Measurements from ENCODE around the gene SLC37A3.
"Not testable (repeated sequence)": the region's sequence is repeated elsewhere in the genome, so short reads cannot be mapped to it uniquely, and the experiment has no call there.

SLC37A3 gene

GRCh38 chr7:140423501-140423900 lies 25.2 kb upstream of the SLC37A3 start:
- H3K27me3 ChIP-seq (ENCODE audit: control insufficient read depth, insufficient read depth, low read length) = no peaks in the 10 kb centered on the region
- H3K36me3 ChIP-seq (ENCODE audit: control insufficient read depth, insufficient read depth, low read length) = peaks cover 8% of the 10 kb centered on the region
- no peaks in the 10 kb centered on the region for H3K9me3 ChIP-seq (ENCODE audit: control insufficient read depth, insufficient read depth, low read length)
- H3K4me1 ChIP-seq (ENCODE audit: control insufficient read depth, insufficient read depth, low read length) = no peaks in the 10 kb centered on the region
- no peak overlapping the region for H3K4me3 ChIP-seq (ENCODE audit: low read depth, low read length)
- H3K27ac ChIP-seq (ENCODE audit: low read depth, low read length) = no peak overlapping the region
- H3K9ac ChIP-seq (ENCODE audit: low read depth, low read length) = no peak overlapping the region

- no peaks in the 10 kb centered on the region for H3K27me3 ChIP-seq (ENCODE audit: control insufficient read depth, insufficient read depth, low read length)
- H3K4me3 ChIP-seq (ENCODE audit: low read depth, low read length) = no peak overlapping the region
- H3K36me3 ChIP-seq (ENCODE audit: control insufficient read depth, insufficient read depth, low read length) = peaks cover 7% of the 10 kb centered on the region
- H3K4me1 ChIP-seq (ENCODE audit: control insufficient read depth, insufficient read depth, low read length) = no peaks in the 10 kb centered on the region
- H3K27ac ChIP-seq (ENCODE audit: low read depth, low read length) = no peak overlapping the region
- H3K9ac ChIP-seq (ENCODE audit: low read depth, low read length) = no peak overlapping the region
- H3K9me3 ChIP-seq (ENCODE audit: control insufficient read depth, insufficient read depth, low read length) = no peaks in the 10 kb centered on the region
Observed at GRCh38 chr7:140421521-140421920, 23.2 kb upstream of the SLC37A3 start.

DNA sequence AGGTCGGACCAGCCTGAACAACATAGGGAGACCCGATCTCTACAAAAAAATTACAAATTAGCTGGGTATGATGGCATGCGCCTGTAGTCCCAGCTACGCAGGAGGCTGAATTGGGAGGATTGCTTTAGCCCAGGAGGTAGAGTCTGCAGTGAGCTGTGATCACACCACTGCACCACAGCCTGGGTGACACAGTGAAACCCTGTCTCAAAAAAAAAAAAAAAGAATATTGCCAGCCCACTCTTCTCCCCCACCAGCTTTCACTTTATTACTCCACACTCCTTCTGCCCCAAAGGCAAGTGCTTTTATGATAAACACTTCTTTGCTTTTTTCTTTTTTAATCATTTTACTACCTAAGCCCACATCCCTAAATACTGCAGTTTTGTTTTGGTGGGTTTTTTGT lies 20.3 kb upstream of the SLC37A3 start:
- Histone ChIP-seq H3K4me1 (ENCODE audit: control insufficient read depth, insufficient read depth, low read length) (no peaks in the 10 kb centered on the region), H3K36me3 (ENCODE audit: control insufficient read depth, insufficient read depth, low read length) (no peaks in the 10 kb centered on the region), H3K27ac (ENCODE audit: low read depth, low read length) (no peak overlapping the region), H3K4me3 (ENCODE audit: low read depth, low read length) (no peak overlapping the region), H3K9me3 (ENCODE audit: control insufficient read depth, insufficient read depth, low read length) (no peaks in the 10 kb centered on the region), H3K27me3 (ENCODE audit: control insufficient read depth, insufficient read depth, low read length) (no peaks in the 10 kb centered on the region), H3K9ac (ENCODE audit: low read depth, low read length) (no peak overlapping the region)

DNA sequence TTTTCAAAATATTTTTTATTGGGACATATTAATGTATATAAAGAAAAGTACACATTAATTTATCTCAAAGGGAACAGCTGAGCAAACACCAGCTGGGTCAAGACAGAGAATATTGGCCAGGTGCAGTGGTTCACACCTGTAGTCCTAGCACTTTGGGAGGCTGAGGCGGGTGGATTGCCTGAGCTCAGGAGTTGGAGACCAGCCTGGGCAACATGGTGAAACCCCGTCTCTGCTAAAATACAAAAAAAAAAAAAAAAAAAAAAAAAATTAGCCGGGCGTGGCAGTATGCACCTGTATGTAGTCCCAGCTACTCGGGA lies 19.8 kb upstream of the SLC37A3 start:
- H3K4me3 ChIP-seq (ENCODE audit: low read depth, low read length); H3K9me3 ChIP-seq (ENCODE audit: control insufficient read depth, insufficient read depth, low read length); H3K27ac ChIP-seq (ENCODE audit: low read depth, low read length); H3K36me3 ChIP-seq (ENCODE audit: control insufficient read depth, insufficient read depth, low read length); H3K9ac ChIP-seq (ENCODE audit: low read depth, low read length); H3K27me3 ChIP-seq (ENCODE audit: control insufficient read depth, insufficient read depth, low read length); H3K4me1 ChIP-seq (ENCODE audit: control insufficient read depth, insufficient read depth, low read length): not testable (repeated sequence)

DNA sequence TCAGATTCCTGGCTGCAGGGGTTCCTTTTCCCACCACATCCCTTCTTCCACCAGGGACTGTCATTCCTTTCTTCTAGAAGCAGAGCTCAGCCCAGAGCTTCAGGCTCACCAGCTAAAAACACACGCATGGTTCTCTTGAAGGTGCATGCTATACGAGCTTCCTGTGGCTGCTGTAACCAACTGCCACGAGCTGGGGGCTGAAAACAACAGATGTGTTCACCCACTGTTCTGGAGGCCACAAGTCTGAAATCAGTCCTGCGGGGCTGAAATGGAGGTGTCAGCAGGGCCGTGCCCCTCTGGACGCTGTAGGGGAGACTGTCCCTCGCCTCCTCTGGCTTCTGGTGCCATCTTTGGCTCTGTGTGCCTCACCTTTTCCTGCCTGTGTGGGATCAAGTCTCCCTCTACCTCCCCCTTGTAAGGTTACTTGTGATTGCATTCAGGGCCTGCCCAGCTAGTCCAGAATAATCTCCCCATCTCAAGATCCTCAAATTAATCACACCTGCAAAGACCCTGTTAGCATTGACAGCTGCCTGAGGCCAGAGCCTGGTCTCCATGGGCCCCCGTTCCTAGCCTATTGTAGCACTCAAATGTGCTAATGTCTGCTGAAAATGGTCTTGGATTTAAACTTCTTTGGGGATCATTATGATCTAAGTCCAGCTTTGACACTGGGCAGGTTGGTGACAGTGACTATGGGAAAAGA lies 19.3 kb upstream of the SLC37A3 start:
- H3K4me1 ChIP-seq (ENCODE audit: control insufficient read depth, insufficient read depth, low read length) = no peaks in the 10 kb centered on the region
- no peak overlapping the region for H3K9ac ChIP-seq (ENCODE audit: low read depth, low read length)
- H3K27me3 ChIP-seq (ENCODE audit: control insufficient read depth, insufficient read depth, low read length) = no peaks in the 10 kb centered on the region
- no peak overlapping the region for H3K27ac ChIP-seq (ENCODE audit: low read depth, low read length)
- H3K4me3 ChIP-seq (ENCODE audit: low read depth, low read length) = no peak overlapping the region
- no peaks in the 10 kb centered on the region for H3K9me3 ChIP-seq (ENCODE audit: control insufficient read depth, insufficient read depth, low read length)
- H3K36me3 ChIP-seq (ENCODE audit: control insufficient read depth, insufficient read depth, low read length) = peaks cover 5% of the 10 kb centered on the region; the same call in 1 of the 2 replicates

- Histone ChIP-seq H3K4me3 (ENCODE audit: low read depth, low read length) (no peak overlapping the region), H3K27me3 (ENCODE audit: control insufficient read depth, insufficient read depth, low read length) (no peaks in the 10 kb centered on the region), H3K36me3 (ENCODE audit: control insufficient read depth, insufficient read depth, low read length) (peaks cover 9% of the 10 kb centered on the region), H3K9me3 (ENCODE audit: control insufficient read depth, insufficient read depth, low read length) (no peaks in the 10 kb centered on the region), H3K9ac (ENCODE audit: low read depth, low read length) (no peak overlapping the region), H3K4me1 (ENCODE audit: control insufficient read depth, insufficient read depth, low read length) (no peaks in the 10 kb centered on the region), H3K27ac (ENCODE audit: low read depth, low read length) (no peak overlapping the region)
Observed at GRCh38 chr7:140416560-140416959, 18.2 kb upstream of the SLC37A3 start.

- peaks cover 10% of the 10 kb centered on the region for H3K36me3 ChIP-seq (ENCODE audit: control insufficient read depth, insufficient read depth, low read length)
- not testable (repeated sequence) for H3K27me3 ChIP-seq (ENCODE audit: control insufficient read depth, insufficient read depth, low read length); H3K4me1 ChIP-seq (ENCODE audit: control insufficient read depth, insufficient read depth, low read length); H3K27ac ChIP-seq (ENCODE audit: low read depth, low read length); H3K9me3 ChIP-seq (ENCODE audit: control insufficient read depth, insufficient read depth, low read length); H3K9ac ChIP-seq (ENCODE audit: low read depth, low read length); H3K4me3 ChIP-seq (ENCODE audit: low read depth, low read length)
Observed at GRCh38 chr7:140415816-140416215, 17.5 kb upstream of the SLC37A3 start.

DNA sequence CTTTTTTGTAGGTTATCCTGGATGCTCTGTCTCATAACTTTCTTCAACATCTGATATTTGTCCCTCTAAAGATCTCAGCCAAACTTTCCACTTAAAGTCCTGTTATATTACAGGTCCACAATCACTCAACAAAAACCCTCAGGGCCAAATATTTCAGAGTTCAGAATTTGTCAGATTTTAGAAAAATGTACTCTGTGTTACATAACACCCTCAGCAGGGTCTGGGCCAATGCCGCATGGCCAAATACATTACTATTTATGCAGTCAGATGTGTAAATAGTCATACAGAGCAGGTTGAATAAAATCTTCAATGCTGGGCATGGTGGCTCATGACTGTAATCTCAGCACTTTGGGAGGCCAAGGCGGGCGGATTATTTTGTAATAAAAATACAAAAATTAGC lies 17.0 kb upstream of the SLC37A3 start:
- Histone ChIP-seq H3K4me1 (ENCODE audit: control insufficient read depth, insufficient read depth, low read length) (no peaks in the 10 kb centered on the region), H3K27me3 (ENCODE audit: control insufficient read depth, insufficient read depth, low read length) (no peaks in the 10 kb centered on the region), H3K27ac (ENCODE audit: low read depth, low read length) (no peak overlapping the region), H3K9me3 (ENCODE audit: control insufficient read depth, insufficient read depth, low read length) (no peaks in the 10 kb centered on the region), H3K9ac (ENCODE audit: low read depth, low read length) (no peak overlapping the region), H3K4me3 (ENCODE audit: low read depth, low read length) (no peak overlapping the region), H3K36me3 (ENCODE audit: control insufficient read depth, insufficient read depth, low read length) (peaks cover 10% of the 10 kb centered on the region)

DNA sequence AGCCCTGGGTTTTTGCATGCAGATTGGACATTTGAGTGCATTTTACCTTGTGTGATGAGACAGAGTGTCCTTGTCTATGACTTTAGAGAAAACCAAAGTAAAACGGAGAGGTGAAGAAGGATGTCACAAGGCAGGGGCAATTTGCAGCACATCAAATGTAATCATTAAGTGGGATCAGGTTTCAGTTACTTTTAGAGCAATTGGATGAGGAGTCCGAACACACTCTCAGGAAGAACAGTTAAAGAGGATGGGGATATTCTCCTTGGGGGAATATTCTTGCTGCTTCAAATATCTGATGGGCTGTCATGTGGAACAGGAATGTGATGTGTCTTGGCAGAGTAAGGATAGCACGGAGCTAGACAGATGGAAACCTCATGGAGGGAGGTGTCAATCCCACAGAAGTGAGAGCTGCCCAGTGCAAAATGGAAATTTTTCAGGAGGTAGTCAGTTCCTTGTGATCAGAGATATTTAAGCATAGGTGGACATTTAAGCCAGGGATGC lies 6.3 kb upstream of the SLC37A3 start:
- H3K36me3 ChIP-seq (ENCODE audit: control insufficient read depth, insufficient read depth, low read length) = peaks cover 4% of the 10 kb centered on the region; the same call in 1 of the 2 replicates
- no peak overlapping the region for H3K27ac ChIP-seq (ENCODE audit: low read depth, low read length)
- peak overlapping the region; percentile 52; the same call in 1 of the 2 replicates for H3K9ac ChIP-seq (ENCODE audit: low read depth, low read length)
- H3K9me3 ChIP-seq (ENCODE audit: control insufficient read depth, insufficient read depth, low read length) = no peaks in the 10 kb centered on the region
- no peaks in the 10 kb centered on the region for H3K27me3 ChIP-seq (ENCODE audit: control insufficient read depth, insufficient read depth, low read length)
- peak overlapping the region; percentile 70 for H3K4me3 ChIP-seq (ENCODE audit: low read depth, low read length)
- H3K4me1 ChIP-seq (ENCODE audit: control insufficient read depth, insufficient read depth, low read length) = peaks cover 5% of the 10 kb centered on the region

DNA sequence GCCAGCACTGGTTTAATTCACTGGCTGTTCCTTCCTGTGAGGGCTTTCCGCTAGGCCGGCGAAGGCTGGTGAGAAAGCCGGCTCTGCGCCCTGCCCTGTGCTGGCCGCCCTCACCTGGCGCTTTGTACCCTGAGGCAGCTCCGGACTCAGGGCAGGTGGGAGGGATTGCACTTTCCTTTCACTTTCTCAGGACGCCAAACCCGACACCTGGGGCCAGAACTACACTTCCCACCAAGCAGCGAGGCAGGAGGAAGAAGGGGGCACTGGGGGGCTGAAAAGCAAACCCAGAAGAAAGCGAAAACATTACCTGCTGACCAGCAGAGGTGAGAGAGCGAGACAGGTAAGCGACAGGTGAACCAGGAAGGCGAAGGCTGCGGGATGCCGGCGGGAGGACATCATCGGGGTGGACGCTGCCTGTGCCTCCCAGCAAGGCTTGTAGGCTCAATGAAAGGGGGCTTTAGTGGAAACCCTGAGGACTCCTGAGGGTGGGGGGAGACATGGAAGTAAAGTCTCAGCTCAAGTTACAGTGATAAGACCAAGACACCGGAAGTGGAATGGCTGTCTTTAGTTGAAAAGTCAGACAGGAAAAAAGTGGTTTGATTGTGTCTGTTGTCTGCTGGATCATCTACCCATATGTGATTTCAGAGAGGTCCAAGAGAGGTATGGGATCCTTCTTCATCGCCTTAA lies 5.7 kb upstream of the SLC37A3 start, which contains the start of gene RAB19:
Gene RAB19, plus strand, starts transcription at position 181 of the 687 bp plus-strand sequence. CDS start 3,589 bp downstream, outside the sequence.
- H3K9me3 ChIP-seq (ENCODE audit: control insufficient read depth, insufficient read depth, low read length) = no peaks in the 10 kb centered on the region
- H3K9ac ChIP-seq (ENCODE audit: low read depth, low read length) = peak within 1 kb of the TSS; percentile 52
- H3K27ac ChIP-seq (ENCODE audit: low read depth, low read length) = peak within 1 kb of the TSS; percentile 7
- peaks cover 4% of the 10 kb centered on the region; the same call in 1 of the 2 replicates for H3K36me3 ChIP-seq (ENCODE audit: control insufficient read depth, insufficient read depth, low read length)
- peak within 1 kb of the TSS; percentile 70 for H3K4me3 ChIP-seq (ENCODE audit: low read depth, low read length)
- H3K27me3 ChIP-seq (ENCODE audit: control insufficient read depth, insufficient read depth, low read length) = no peaks in the 10 kb centered on the region
- H3K4me1 ChIP-seq (ENCODE audit: control insufficient read depth, insufficient read depth, low read length) = peaks cover 5% of the 10 kb centered on the region

DNA sequence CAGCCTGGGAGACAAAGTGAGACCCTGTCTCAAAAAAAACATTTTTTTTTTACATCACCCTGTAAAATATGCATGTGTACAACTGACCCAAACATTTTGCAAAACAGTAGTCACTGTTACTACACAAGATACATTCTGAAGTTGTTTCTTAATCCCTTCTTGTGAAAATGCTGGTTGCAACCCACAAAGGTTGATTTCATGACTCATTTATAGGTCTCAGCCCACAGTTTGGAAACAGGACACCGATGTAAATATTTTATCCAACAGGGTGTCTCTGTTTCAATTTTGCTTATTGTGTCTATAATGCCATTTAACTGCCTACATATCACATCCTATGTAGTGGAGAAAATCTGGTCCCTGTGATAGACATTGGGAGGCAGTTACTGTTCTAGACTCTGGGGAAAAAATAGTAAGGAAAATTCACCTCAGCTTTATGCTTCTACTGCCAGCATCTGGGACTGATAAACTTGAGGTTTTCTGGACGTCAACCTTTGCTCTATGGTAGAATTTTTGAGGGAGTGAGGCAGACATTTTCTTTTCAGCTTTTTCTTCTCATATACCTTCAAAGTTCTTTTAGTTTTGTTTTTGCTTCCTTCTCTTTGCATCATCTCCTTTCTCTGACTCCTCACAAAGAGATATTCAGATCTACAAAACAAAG lies 4.0 kb upstream of the SLC37A3 start:
- Histone ChIP-seq H3K9me3 (ENCODE audit: control insufficient read depth, insufficient read depth, low read length) (no peaks in the 10 kb centered on the region), H3K9ac (ENCODE audit: low read depth, low read length) (no peak overlapping the region), H3K27ac (ENCODE audit: low read depth, low read length) (no peak overlapping the region), H3K36me3 (ENCODE audit: control insufficient read depth, insufficient read depth, low read length) (no peaks in the 10 kb centered on the region), H3K27me3 (ENCODE audit: control insufficient read depth, insufficient read depth, low read length) (no peaks in the 10 kb centered on the region), H3K4me3 (ENCODE audit: low read depth, low read length) (no peak overlapping the region), H3K4me1 (ENCODE audit: control insufficient read depth, insufficient read depth, low read length) (peaks cover 5% of the 10 kb centered on the region)
